Measurements from ENCODE around the gene CACNG4. TPM values are rescaled to one million over a fixed set of nuclear protein-coding genes. Genes with fewer than 3 reads are reported as not detected.

The CACNG4 gene
- total RNA-seq, 2 experiments from 2014 or later = not detected

- no peak overlapping the region for H3K27ac ChIP-seq (ENCODE audit: low read depth in 1 of 2, low read length in 2 of 2)
- H3K9me3 ChIP-seq (ENCODE audit: control insufficient read depth in 1 of 2, insufficient read depth in 1 of 2, low read length in 2 of 2) = no peaks in the 10 kb centered on the region
- H3K4me1 Mint-ChIP-seq (ENCODE audit: low read depth) = no peaks in the 10 kb centered on the region
- H3K9me3 Mint-ChIP-seq = no peaks in the 10 kb centered on the region
- intact Hi-C loops (cut with DNase I, micrococcal nuclease) = no loop called here
- no peak overlapping the region for H3K4me3 Mint-ChIP-seq
- POLR2A ChIA-PET = no interaction called here
- no peak for TF ChIP-seq CTCF (IDR thresholded peaks at IDR 0.05)
- H3K4me1 ChIP-seq (ENCODE audit: insufficient read depth, low read length) = no peaks in the 10 kb centered on the region
- ATAC-seq (ENCODE audit: poor library complexity) = no peak
- CTCF ChIA-PET = no interaction called here
- peaks cover 2 to 8% of the 10 kb centered on the region in 2 experiments for H3K27me3 ChIP-seq (ENCODE audit: control insufficient read depth in 1 of 2, insufficient read depth in 2 of 2, low read length in 2 of 2)
- DNase-seq = no peak
- no peak overlapping the region for H3K4me3 ChIP-seq (ENCODE audit: low read length)
- H3K27ac Mint-ChIP-seq = no peak overlapping the region
- no peaks in the 10 kb centered on the region for H3K36me3 Mint-ChIP-seq (ENCODE audit: low read depth)
- H3K27me3 Mint-ChIP-seq = peaks cover 47% of the 10 kb centered on the region
- H3K36me3 ChIP-seq (ENCODE audit: insufficient read depth, low read length) = no peaks in the 10 kb centered on the region
Measured at GRCh38 chr17:66932311-66932710, 32.2 kb upstream of the CACNG4 start.

GRCh38 chr17:66934040-66934439 lies 30.5 kb upstream of the CACNG4 start:
- Mint-ChIP-seq H3K9me3 (peaks cover 7% of the 10 kb centered on the region), H3K36me3 (ENCODE audit: low read depth) (no peaks in the 10 kb centered on the region), H3K27me3 (peaks cover 50% of the 10 kb centered on the region), H3K4me3 (no peak overlapping the region), H3K27ac (no peak overlapping the region), H3K4me1 (ENCODE audit: low read depth) (no peaks in the 10 kb centered on the region)
- intact Hi-C loops (cut with DNase I, micrococcal nuclease) = no loop called here
- ChIA-PET POLR2A (no interaction called here), CTCF (no interaction called here)
- DNase-seq = no peak
- Histone ChIP-seq H3K27ac (ENCODE audit: low read depth in 1 of 2, low read length in 2 of 2) (no peak overlapping the region), H3K4me3 (ENCODE audit: low read length) (no peak overlapping the region), H3K27me3 (ENCODE audit: control insufficient read depth in 1 of 2, insufficient read depth in 2 of 2, low read length in 2 of 2) (peaks cover 8 to 15% of the 10 kb centered on the region in 2 experiments), H3K4me1 (ENCODE audit: insufficient read depth, low read length) (no peaks in the 10 kb centered on the region), H3K9me3 (ENCODE audit: control insufficient read depth in 1 of 2, insufficient read depth in 1 of 2, low read length in 2 of 2) (peaks cover 0 to 7% of the 10 kb centered on the region in 2 experiments), H3K36me3 (ENCODE audit: insufficient read depth, low read length) (no peaks in the 10 kb centered on the region)
- no peak for ATAC-seq (ENCODE audit: poor library complexity)
- TF ChIP-seq CTCF (IDR thresholded peaks at IDR 0.05) = no peak

- CTCF ChIA-PET = no interaction called here
- Histone ChIP-seq H3K27me3 (ENCODE audit: control insufficient read depth in 1 of 2, insufficient read depth in 2 of 2, low read length in 2 of 2) (peaks cover 9 to 14% of the 10 kb centered on the region in 2 experiments), H3K4me1 (ENCODE audit: insufficient read depth, low read length) (no peaks in the 10 kb centered on the region), H3K27ac (ENCODE audit: low read depth in 1 of 2, low read length in 2 of 2) (no peak overlapping the region), H3K36me3 (ENCODE audit: insufficient read depth, low read length) (no peaks in the 10 kb centered on the region), H3K4me3 (ENCODE audit: low read length) (no peak overlapping the region), H3K9me3 (ENCODE audit: control insufficient read depth in 1 of 2, insufficient read depth in 1 of 2, low read length in 2 of 2) (peaks cover 0 to 9% of the 10 kb centered on the region in 2 experiments)
- Mint-ChIP-seq H3K27ac (no peak overlapping the region), H3K4me1 (ENCODE audit: low read depth) (no peaks in the 10 kb centered on the region), H3K36me3 (ENCODE audit: low read depth) (no peaks in the 10 kb centered on the region), H3K27me3 (peaks cover 57% of the 10 kb centered on the region), H3K4me3 (no peak overlapping the region), H3K9me3 (peaks cover 7% of the 10 kb centered on the region)
- ATAC-seq (ENCODE audit: poor library complexity) (no peak), DNase-seq (no peak)
- intact Hi-C loops (cut with DNase I, micrococcal nuclease) = no loop called here
- POLR2A ChIA-PET = no interaction called here
- TF ChIP-seq CTCF (IDR thresholded peaks at IDR 0.05) = no peak
Measured at GRCh38 chr17:66935717-66936116, 28.8 kb upstream of the CACNG4 start.
